DOHH2 (cell line): ENCODE data around the gene CCDC15.

Source experiments
- CTCF ChIP-seq: fragments of 200-600 bp; sonication (generic); IDR thresholded peaks from one replicate; pipeline ENCODE4 v1.5.1; 2014; ENCODE audit warnings: antibody characterized with exemption, mild to moderate bottlenecking, low read depth, low read length; ENCODE audit not compliant: poor library complexity, severe bottlenecking
- EZH2phosphoT487 ChIP-seq: fragments of 200-600 bp; sonication (generic); IDR thresholded peaks from 2 replicates; pipeline ENCODE4 v1.6.1; 2017; ENCODE audit warnings: borderline replicate concordance, mild to moderate bottlenecking, antibody characterized with exemption, low read length, moderate library complexity, mixed read lengths

- TF ChIP-seq CTCF (no peak), EZH2phosphoT487 (no peak)
Measured at GRCh38 chr11:124945826-124946225, 8.2 kb upstream of the CCDC15 start.
